Endothelial cell of umbilical vein (primary cell): ENCODE results near the gene CLN6. TPM values are rescaled to one million over a fixed set of nuclear protein-coding genes. Genes with fewer than 3 reads are reported as not detected.

Source experiments
- BruUV-seq: library from RNA; stranded (reverse); fragments of 400-500 nt; replicated peaks from 2 replicates; lab custom pipeline; 2021; lab: Mats Ljungman, UMichigan
- CTCF ChIA-PET: fragments of 300-600, 350-600 bp; sonication (Branson Sonifier 250); formaldehyde crosslinking; loops from one replicate; lab custom pipeline; 2021; ENCODE audit warnings: antibody characterized with exemption, inconsistent platforms; lab: Charles Lee
- POLR2A ChIA-PET: fragments of 300-600, 350-600 bp; sonication (Branson Sonifier 250); formaldehyde crosslinking; loops from one replicate; lab custom pipeline; 2021; ENCODE audit warnings: antibody characterized with exemption, inconsistent platforms; lab: Charles Lee
- DNase-seq: peaks from one replicate; pipeline ENCODE4 v3.0.0-alpha.2; 2011; ENCODE audit warnings: low read depth, low spot score
- FAIRE-seq: peaks from 2 replicates; lab custom pipeline; 2011; peaks lifted over from hg19 to GRCh38; lab: Jason Lieb, UNC
- H2AFZ ChIP-seq: 2 replicates; pipeline ENCODE4 v1.6.0; 2012; ENCODE audit warnings: low read depth, low read length, control low read depth, inconsistent platforms
- H3K27ac ChIP-seq: 2 replicates; pipeline ENCODE4 v1.5.1; 2011; ENCODE audit warnings: low read depth, mild to moderate bottlenecking, control low read depth, low read length, moderate library complexity; ENCODE audit not compliant: insufficient read depth
- H3K27me3 ChIP-seq, 2 experiments: 2 replicates each; pipeline versions ENCODE4 v1.6.0 to v1.6.1; 2011; ENCODE audit warnings: low read length in 2 of 2, mixed read lengths in 1 of 2; ENCODE audit not compliant: control insufficient read depth in 2 of 2, insufficient read depth in 2 of 2
- H3K36me3 ChIP-seq, 2 experiments: 2 replicates in 1 of 2; 3 replicates in 1 of 2; pipeline ENCODE4 v1.5.1; 2011; ENCODE audit warnings: low read length in 2 of 2, mild to moderate bottlenecking in 1 of 2, moderate library complexity in 1 of 2; ENCODE audit not compliant: control insufficient read depth in 2 of 2, insufficient read depth in 2 of 2; ENCODE audit errors: extremely low read depth in 1 of 2
- H3K4me1 ChIP-seq: 3 replicates; pipeline ENCODE4 v1.5.1; 2011; ENCODE audit warnings: mild to moderate bottlenecking, low read length; ENCODE audit not compliant: control insufficient read depth, insufficient read depth; ENCODE audit errors: extremely low read depth
- H3K4me2 ChIP-seq: 2 replicates; pipeline ENCODE4 v1.6.1; 2011; ENCODE audit warnings: low read length, control low read depth, mixed read lengths; ENCODE audit not compliant: insufficient read depth
- H3K4me3 ChIP-seq, 3 experiments: fragments of 200-600 bp in 1 of 3; sonication (generic), shearing (Covaris generic) in 1 of 3; replicated peaks in 1 of 3; 2 replicates each; pipeline ENCODE4 v1.5.1; 2011 to 2016; ENCODE audit warnings: control low read depth in 3 of 3, low read length in 3 of 3, mild to moderate bottlenecking in 2 of 3, inconsistent platforms in 1 of 3, low read depth in 1 of 3, moderate library complexity in 1 of 3; ENCODE audit not compliant: insufficient read depth in 1 of 3
- H3K79me2 ChIP-seq: 2 replicates; pipeline ENCODE4 v1.6.0; 2012; ENCODE audit warnings: low read length, inconsistent platforms; ENCODE audit not compliant: control insufficient read depth, insufficient read depth
- H3K9ac ChIP-seq: replicated peaks from 2 replicates; pipeline ENCODE3; 2011; ENCODE audit warnings: low read length, control low read depth; ENCODE audit not compliant: insufficient read depth; ENCODE audit errors: extremely low read depth
- H3K9me1 ChIP-seq: replicated peaks from 3 replicates; pipeline ENCODE4 v1.6.0; 2011; ENCODE audit warnings: mild to moderate bottlenecking, low read length; ENCODE audit not compliant: control insufficient read depth, insufficient read depth; ENCODE audit errors: extremely low read depth
- H3K9me3 ChIP-seq: replicated peaks from 2 replicates; pipeline ENCODE4 v1.5.1; 2012; ENCODE audit warnings: low read length, inconsistent platforms; ENCODE audit not compliant: control insufficient read depth, insufficient read depth
- H4K20me1 ChIP-seq: replicated peaks from 2 replicates; pipeline ENCODE3; 2011; ENCODE audit warnings: mild to moderate bottlenecking, low read length; ENCODE audit not compliant: control insufficient read depth, insufficient read depth; ENCODE audit errors: extremely low read depth
- CTCF ChIP-seq, 2 donors: IDR thresholded peaks; 1 replicate in 1 of 2; 2 replicates in 1 of 2; pipeline ENCODE4 v1.5.1; 2011; ENCODE audit warnings: low read length in 2 of 2, mild to moderate bottlenecking in 2 of 2, moderate library complexity in 2 of 2, control low read depth in 1 of 2, inconsistent platforms in 1 of 2, low read depth in 1 of 2; ENCODE audit not compliant: insufficient read depth in 1 of 2; ENCODE audit errors: extremely low read depth in 1 of 2
- EZH2 ChIP-seq: IDR thresholded peaks from 2 replicates; pipeline ENCODE4 v1.6.1; 2012; ENCODE audit warnings: borderline replicate concordance, low read depth, mild to moderate bottlenecking, moderate library complexity, low read length, inconsistent platforms; ENCODE audit not compliant: severe bottlenecking
- FOS ChIP-seq: IDR thresholded peaks from 2 replicates; pipeline ENCODE4 v1.6.1; 2011; ENCODE audit warnings: mild to moderate bottlenecking, low read length, moderate library complexity, borderline replicate concordance; ENCODE audit not compliant: insufficient read depth
- GATA2 ChIP-seq: IDR thresholded peaks from 2 replicates; pipeline ENCODE4 v1.7.0; 2011; ENCODE audit warnings: low read depth, mild to moderate bottlenecking, moderate library complexity, mixed read lengths, low read length; ENCODE audit not compliant: insufficient read length, insufficient read depth
- JUN ChIP-seq: IDR thresholded peaks from 2 replicates; pipeline ENCODE4 v1.6.1; 2011; ENCODE audit warnings: borderline replicate concordance, low read depth; ENCODE audit not compliant: insufficient read length, insufficient read depth
- MAX ChIP-seq: IDR thresholded peaks from 2 replicates; pipeline ENCODE4 v1.6.1; 2011; ENCODE audit not compliant: insufficient read depth, insufficient read length
- MYC ChIP-seq: IDR thresholded peaks from one replicate; pipeline ENCODE4 v1.6.1; 2011; ENCODE audit warnings: mild to moderate bottlenecking, low read depth, low read length
- POLR2A ChIP-seq: IDR thresholded peaks from 2 replicates; pipeline ENCODE4 v1.6.1; 2012; ENCODE audit warnings: low read depth, mild to moderate bottlenecking, control low read depth, low read length
- POLR2AphosphoS5 ChIP-seq: IDR thresholded peaks from 2 replicates; pipeline ENCODE4 v1.6.1; 2012; ENCODE audit warnings: low read depth, mild to moderate bottlenecking, control low read depth, low read length, moderate library complexity; ENCODE audit not compliant: insufficient read depth
- dilution Hi-C: fragments of 300-500 bp; cut with MboI; formaldehyde crosslinking; loops from one replicate; pipeline ENCODE4 v1.15.0; 2019; ENCODE audit warnings: low sequenced_read_pairs; ENCODE audit not compliant: extremely low pct_ligation_motif_present
- intact Hi-C: fragments of 100-400 bp; cut with micrococcal nuclease; formaldehyde crosslinking; loops from one replicate; pipeline ENCODE4 v1.10.0; 2022
- polyA plus RNA-seq, 4 experiments: library from polyadenylated mRNA; depleted of rRNA in 3 of 4; stranded (reverse) in 3 of 4; unstranded in 1 of 4; fragments of >200 nt; gene quantifications; 2 replicates each; pipeline versions ENCODE4 v1.2.1 to v1.2.3, GENCODE V29; 2011 to 2012; ENCODE audit warnings: missing spikeins in 1 of 4
- total RNA-seq: library from RNA; stranded (reverse); gene quantifications from 2 replicates; pipeline ENCODE4 v1.2.3, GENCODE V29; 2021

CLN6 gene
- total and polyA plus RNA-seq, 2 donors (not counting 3 experiments of a cell fraction or from before 2014, with no cell fraction given), result 53.9 to 75.5 TPM

- Histone ChIP-seq H3K4me3 (no peak overlapping the region), H3K9me3 (no peaks in the 10 kb centered on the region), H3K9me1 (no peaks in the 10 kb centered on the region), H3K27ac (no peak overlapping the region), H4K20me1 (no peaks in the 10 kb centered on the region), H2AFZ (no peak overlapping the region), H3K4me2 (no peak overlapping the region), H3K4me1 (no peaks in the 10 kb centered on the region), H3K36me3 (peaks cover 2% of the 10 kb centered on the region in 2 experiments), H3K79me2 (no peaks in the 10 kb centered on the region), H3K27me3 (no peaks in the 10 kb centered on the region), H3K9ac (no peak overlapping the region)
- dilution Hi-C loops (no loop called here), intact Hi-C loops (loop anchor here (10.0 kb wide), 1 partner anchor 192 kb away; no protein-coding TSS in a partner anchor)
- POLR2A ChIA-PET, result no interaction called here
- CTCF ChIA-PET, result interaction anchor here (0.6 to 0.7 kb wide), 2 partner anchors 14 to 321 kb away, joined by 3 to 4 read pairs; no protein-coding TSS in a partner anchor
- TF ChIP-seq CTCF (IDR thresholded peaks at IDR 0.05; ENCODE audit: extremely low read depth in 1 of 2, insufficient read depth in 1 of 2, low read depth in 1 of 2, low read length in 2 of 2) (no peak), FOS (no peak), POLR2A (no peak), MYC (no peak), POLR2AphosphoS5 (no peak), JUN (no peak), MAX (no peak), GATA2 (no peak), EZH2 (no peak)
- FAIRE-seq, result no peak
- DNase-seq, result no peak
- no TSS peak for BruUV-seq
These were observed 72.5 kb downstream of the CLN6 start for GRCh38 chr15:68157074-68157473.

Other genes with a start within 250 kb of the CLN6 start
- 24.2 and 32.3 TPM in 2 replicates for gene PIAS1, start 175.4 kb downstream of the CLN6 start, total RNA-seq
- gene PIAS1, start 175.4 kb downstream of the CLN6 start, polyA plus RNA-seq, result 23.7 and 29.0 TPM in 2 replicates
- gene CALML4, start 24.4 kb downstream of the CLN6 start, total RNA-seq, result 5.9 and 10.1 TPM in 2 replicates
- gene CALML4, start 24.4 kb downstream of the CLN6 start, polyA plus RNA-seq, result 1.9 and 2.6 TPM in 2 replicates
- gene FEM1B, start 48.0 kb upstream of the CLN6 start, total RNA-seq, result 33.2 TPM in 2 replicates
- 11.1 and 16.3 TPM in 2 replicates for gene FEM1B, start 48.0 kb upstream of the CLN6 start, polyA plus RNA-seq
- gene ITGA11, start 202.4 kb upstream of the CLN6 start, total RNA-seq, result 0.18 and 0.58 TPM in 2 replicates
- gene ITGA11, start 202.4 kb upstream of the CLN6 start, polyA plus RNA-seq, result 0.83 and 1.0 TPM in 2 replicates